ENCODE measurements around the gene PRKCI.
"Not testable (repeated sequence)": the region's sequence is repeated elsewhere in the genome, so short reads cannot be mapped to it uniquely, and the experiment has no call there.

The PRKCI gene

GRCh38 chr3:170225166-170225565 lies 2.9 kb downstream of the PRKCI start:
- no peak for DNase-seq (ENCODE audit: low spot score)

- DNase-seq (ENCODE audit: low spot score): no peak
Observed at GRCh38 chr3:170226426-170226960, 4.3 kb downstream of the PRKCI start.

- no peak for DNase-seq (ENCODE audit: low spot score)
Observed at GRCh38 chr3:170228093-170228766, 6.0 kb downstream of the PRKCI start.

- DNase-seq (ENCODE audit: low spot score): no peak
Observed at GRCh38 chr3:170232266-170232665, 10.0 kb downstream of the PRKCI start.

- no peak for DNase-seq (ENCODE audit: low spot score)
Observed at GRCh38 chr3:170233530-170233929, 11.3 kb downstream of the PRKCI start.

GRCh38 chr3:170240142-170240541 lies 17.9 kb downstream of the PRKCI start:
- DNase-seq (ENCODE audit: low spot score): no peak

- no peak for DNase-seq (ENCODE audit: low spot score)
Observed at GRCh38 chr3:170240671-170241070, 18.4 kb downstream of the PRKCI start.

- no peak for DNase-seq (ENCODE audit: low spot score)
Observed at GRCh38 chr3:170244576-170244975, 22.4 kb downstream of the PRKCI start.

- no peak for DNase-seq (ENCODE audit: low spot score)
Observed at GRCh38 chr3:170247875-170248274, 25.7 kb downstream of the PRKCI start.

GRCh38 chr3:170256597-170256996 lies 34.4 kb downstream of the PRKCI start:
- DNase-seq (ENCODE audit: low spot score): no peak

GRCh38 chr3:170257145-170257544 lies 34.9 kb downstream of the PRKCI start:
- no peak for DNase-seq (ENCODE audit: low spot score)

- DNase-seq (ENCODE audit: low spot score): no peak
Observed at GRCh38 chr3:170258105-170258487, 35.9 kb downstream of the PRKCI start.

- DNase-seq (ENCODE audit: low spot score): no peak
Observed at GRCh38 chr3:170259907-170260306, 37.7 kb downstream of the PRKCI start.

GRCh38 chr3:170267793-170268192 lies 45.6 kb downstream of the PRKCI start:
- DNase-seq (ENCODE audit: low spot score): no peak

- DNase-seq (ENCODE audit: low spot score): not testable (repeated sequence)
Observed at GRCh38 chr3:170269673-170270254, 47.5 kb downstream of the PRKCI start.

GRCh38 chr3:170270282-170270881 lies 48.2 kb downstream of the PRKCI start:
- no peak for DNase-seq (ENCODE audit: low spot score)

GRCh38 chr3:170274641-170275040 lies 52.4 kb downstream of the PRKCI start:
- no peak for DNase-seq (ENCODE audit: low spot score)

GRCh38 chr3:170275832-170276231 lies 53.6 kb downstream of the PRKCI start:
- no peak for DNase-seq (ENCODE audit: low spot score)

- DNase-seq (ENCODE audit: low spot score): not testable (repeated sequence)
Observed at GRCh38 chr3:170277311-170277710, 55.1 kb downstream of the PRKCI start.

- DNase-seq (ENCODE audit: low spot score): peak; percentile 10
Observed at GRCh38 chr3:170277833-170278580, 55.8 kb downstream of the PRKCI start.

- DNase-seq (ENCODE audit: low spot score): no peak
Observed at GRCh38 chr3:170278627-170279026, 56.4 kb downstream of the PRKCI start.

- DNase-seq (ENCODE audit: low spot score): no peak
Observed at GRCh38 chr3:170290194-170290593, 68.0 kb downstream of the PRKCI start.

GRCh38 chr3:170295586-170295985 lies 73.4 kb downstream of the PRKCI start:
- no peak for DNase-seq (ENCODE audit: low spot score)
